GM18951 (cell line): Measurements from ENCODE around the gene ATP11A.

ENCODE experiments used
- POLR2A ChIP-seq: IDR thresholded peaks from 4 replicates; pipeline ENCODE4 v1.6.1; 2011; ENCODE audit warnings: mild to moderate bottlenecking; ENCODE audit not compliant: insufficient read length, insufficient read depth; ENCODE audit errors: extremely low read depth
- in situ Hi-C: fragments of 300-500 bp; cut with MboI; formaldehyde crosslinking; loops from one replicate; pipeline ENCODE4 v1.12.0; 2022; ENCODE audit warnings: low sequenced_read_pairs, mixed read lengths, inconsistent platforms; ENCODE audit not compliant: unreplicated experiment

The ATP11A gene

GRCh38 chr13:112756967-112757758, 67.3 kb downstream of the ATP11A start:
- in situ Hi-C loops, result loop anchor here (10.0 kb wide), 1 partner anchor 752 kb away; no protein-coding TSS in a partner anchor
- TF ChIP-seq POLR2A, result no peak

DNA sequence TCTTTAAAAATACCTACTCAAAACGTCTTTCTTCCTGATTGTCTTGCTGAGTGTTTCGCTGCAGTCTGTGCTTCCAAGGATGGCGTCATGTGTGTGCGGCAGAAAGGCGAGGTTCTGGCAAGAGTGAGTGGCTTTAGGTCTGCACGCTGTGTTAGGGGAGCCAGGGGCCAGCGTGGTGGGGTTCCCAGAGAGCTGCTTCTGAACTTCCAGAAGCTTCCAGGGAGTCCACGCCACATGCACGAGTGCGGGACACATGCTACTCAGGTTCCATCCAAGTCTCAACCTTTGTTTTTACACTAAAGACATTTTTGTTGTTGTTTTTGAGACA, 67.9 kb downstream of the ATP11A start:
- in situ Hi-C loops, result loop anchor here (10.0 kb wide), 1 partner anchor 753 kb away; no protein-coding TSS in a partner anchor
- no peak for TF ChIP-seq POLR2A

GRCh38 chr13:112759053-112759452, 69.2 kb downstream of the ATP11A start:
- TF ChIP-seq POLR2A, result no peak
- in situ Hi-C loops, result loop anchor here (10.0 kb wide), 1 partner anchor 754 kb away; no protein-coding TSS in a partner anchor

DNA sequence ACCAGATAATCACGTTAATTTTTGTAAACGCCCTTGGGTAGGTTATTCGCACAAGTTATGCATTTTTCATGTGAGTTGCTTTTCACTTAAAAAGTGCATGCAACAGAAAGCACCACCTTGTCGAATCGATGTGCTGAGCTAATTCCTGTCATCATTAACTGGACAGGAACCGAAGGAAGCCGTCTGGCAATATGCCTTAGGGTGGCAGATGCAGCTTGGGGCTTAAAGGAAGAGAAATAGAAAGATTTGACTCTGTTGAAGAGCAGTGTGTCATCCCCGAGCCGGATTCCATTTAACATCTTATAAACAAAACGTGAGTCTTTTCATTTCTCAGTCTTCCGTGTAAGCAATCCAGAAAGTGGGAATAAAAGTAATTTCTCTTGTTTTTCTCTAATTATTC, 70.0 kb downstream of the ATP11A start:
- in situ Hi-C loops, result loop anchor here (10.0 kb wide), 1 partner anchor 755 kb away; no protein-coding TSS in a partner anchor
- TF ChIP-seq POLR2A, result no peak

DNA sequence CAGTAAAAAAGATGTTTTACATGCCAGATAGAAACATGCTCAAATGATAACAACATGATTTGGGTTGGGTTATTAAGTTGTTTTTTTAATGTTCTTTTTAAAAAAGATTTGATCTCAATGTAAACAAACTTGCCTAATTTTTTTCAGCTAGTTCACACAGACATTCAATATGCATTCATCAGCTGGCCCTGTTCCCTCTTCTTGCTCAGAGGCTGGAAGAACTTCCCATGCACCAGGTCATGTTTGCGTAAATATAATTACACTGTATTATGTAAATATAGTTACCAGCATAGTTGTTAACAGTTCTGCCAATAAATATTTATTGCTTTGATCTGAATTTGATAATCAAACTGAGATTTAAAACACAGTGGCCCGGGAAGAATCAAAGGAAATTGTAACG, 70.6 kb downstream of the ATP11A start:
- in situ Hi-C loops, result no loop called here
- no peak for TF ChIP-seq POLR2A

DNA sequence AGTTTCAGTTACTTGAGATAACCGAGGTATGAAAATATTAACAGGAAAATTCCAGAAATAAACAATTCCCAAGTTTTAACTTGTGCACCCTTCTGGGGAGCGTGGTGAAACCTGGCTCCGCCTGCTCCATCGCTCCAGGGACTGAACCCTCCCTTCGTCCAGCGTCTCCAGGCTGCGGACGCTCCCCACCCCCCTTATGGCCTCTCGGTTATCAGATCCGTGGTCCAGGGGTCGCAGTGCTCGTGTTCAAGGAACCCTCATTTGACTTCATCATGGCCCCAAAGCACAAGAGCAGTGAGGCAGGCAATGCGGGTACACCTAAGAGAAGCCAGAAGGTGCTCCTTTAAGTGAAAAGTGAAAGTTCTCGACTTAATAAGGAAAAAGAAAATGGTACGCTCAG, 71.1 kb downstream of the ATP11A start:
- no peak for TF ChIP-seq POLR2A
- in situ Hi-C loops, result no loop called here

GRCh38 chr13:112761701-112762689, 72.2 kb downstream of the ATP11A start:
- no peak for TF ChIP-seq POLR2A
- in situ Hi-C loops, result no loop called here

DNA sequence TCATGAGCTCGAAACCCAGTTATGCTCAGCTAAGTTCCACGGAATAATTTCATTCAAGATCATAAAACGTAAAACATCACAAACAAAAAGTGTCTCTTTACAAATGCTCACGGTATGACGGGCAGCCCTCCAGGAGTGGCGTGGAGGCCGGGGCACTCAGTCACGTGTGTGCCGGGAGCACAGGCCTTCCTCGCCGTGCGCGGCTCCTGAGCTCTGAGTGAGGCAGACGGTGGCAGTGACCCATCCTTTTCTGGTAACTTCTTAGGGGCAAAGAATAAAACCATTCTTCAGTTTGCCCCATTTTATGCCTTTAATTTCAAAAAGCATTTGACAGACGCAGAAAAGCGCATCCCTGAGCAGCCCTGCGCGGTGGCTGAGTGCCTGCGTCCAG, 72.8 kb downstream of the ATP11A start:
- in situ Hi-C loops, result no loop called here

GRCh38 chr13:112764028-112764427, 74.2 kb downstream of the ATP11A start:
- TF ChIP-seq POLR2A, result no peak
- in situ Hi-C loops, result no loop called here

More for the DNA sequence above, 72.8 kb downstream of the ATP11A start:
- TF ChIP-seq POLR2A, result no peak

DNA sequence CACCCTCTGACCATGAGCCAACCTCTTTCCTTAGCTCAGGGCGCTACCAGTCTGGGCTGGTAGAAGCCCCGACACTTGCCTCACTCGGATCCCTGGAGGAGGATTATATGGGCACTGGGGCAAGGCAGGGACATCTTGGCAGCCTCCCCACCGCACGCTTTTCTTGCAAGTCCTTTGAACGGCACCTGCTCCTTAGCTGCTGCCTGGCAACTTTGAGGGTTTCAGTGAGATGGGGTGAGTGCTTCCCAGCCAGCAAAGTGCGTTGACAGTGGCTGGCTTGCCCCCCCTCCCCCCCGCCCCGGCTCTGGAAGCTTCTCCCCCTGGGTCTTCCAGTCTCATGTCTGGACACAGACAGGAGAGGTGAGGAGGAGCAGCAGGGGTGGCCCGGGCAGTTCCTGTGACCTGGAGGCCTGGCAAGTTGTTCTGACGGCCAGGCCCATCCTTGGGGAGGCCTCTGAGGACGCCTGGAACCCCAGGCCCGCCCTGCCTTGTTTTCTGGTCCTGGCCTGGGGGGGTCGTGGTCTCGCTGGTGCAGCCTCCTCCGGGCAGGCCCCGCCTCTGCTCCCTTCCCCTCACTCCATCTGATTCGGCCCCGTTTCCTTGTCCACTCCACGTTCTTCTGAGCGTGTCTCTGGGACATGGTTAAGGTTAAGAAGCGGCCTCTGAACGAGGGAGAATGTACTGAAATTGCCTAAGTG, 75.2 kb downstream of the ATP11A start:
- TF ChIP-seq POLR2A, result no peak

DNA sequence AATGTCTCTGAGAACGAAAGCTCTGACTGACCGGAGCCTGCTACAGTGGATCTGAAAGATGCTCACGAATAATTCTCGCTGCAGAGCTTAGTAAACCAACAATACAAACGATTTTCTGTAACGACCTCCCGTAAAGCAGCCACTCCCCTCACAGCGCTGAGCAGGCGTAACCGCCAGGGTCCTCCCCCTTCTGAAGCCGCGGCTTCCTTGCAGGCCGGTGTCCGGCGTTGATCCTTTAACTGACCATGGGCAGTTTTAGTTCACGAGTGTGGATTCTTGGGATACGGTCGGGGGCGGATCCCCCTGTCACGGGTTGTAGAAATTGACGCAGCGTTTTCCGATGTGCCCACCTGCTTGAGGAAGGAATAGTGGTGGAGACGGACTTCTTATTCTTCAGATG, 75.9 kb downstream of the ATP11A start:
- in situ Hi-C loops, result no loop called here
- no peak for TF ChIP-seq POLR2A

More for the DNA sequence above, 75.2 kb downstream of the ATP11A start:
- in situ Hi-C loops, result no loop called here

DNA sequence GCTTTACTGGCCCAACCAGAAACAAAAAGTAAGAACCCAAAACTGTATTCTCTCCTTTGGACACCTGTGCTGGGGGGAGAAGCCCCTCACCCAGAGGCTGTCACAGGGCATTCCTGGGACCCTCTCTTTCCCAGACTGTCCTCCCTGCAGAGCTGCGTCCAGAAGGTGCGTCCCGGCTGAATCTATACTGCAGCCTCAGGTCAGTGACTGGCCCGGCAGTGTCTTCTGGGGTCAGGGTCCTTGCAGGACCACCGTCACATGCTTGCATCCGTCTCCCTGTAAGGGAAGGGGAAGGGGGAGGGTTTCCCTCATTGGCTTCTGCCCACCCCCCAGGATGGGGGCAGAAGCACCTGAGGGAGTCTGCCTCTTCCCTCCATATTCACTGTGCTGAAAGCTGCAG, 76.5 kb downstream of the ATP11A start:
- TF ChIP-seq POLR2A, result no peak
- in situ Hi-C loops, result no loop called here
